Eye (tissue), 1 donor: ENCODE results near the gene C17orf78.
"Not testable (repeated sequence)": the region's sequence is repeated elsewhere in the genome, so short reads cannot be mapped to it uniquely, and the experiment has no call there.

Experiments
- DNase-seq: peaks from one replicate; pipeline ENCODE4 v3.0.0-alpha.2; 2015

The C17orf78 gene

DNA sequence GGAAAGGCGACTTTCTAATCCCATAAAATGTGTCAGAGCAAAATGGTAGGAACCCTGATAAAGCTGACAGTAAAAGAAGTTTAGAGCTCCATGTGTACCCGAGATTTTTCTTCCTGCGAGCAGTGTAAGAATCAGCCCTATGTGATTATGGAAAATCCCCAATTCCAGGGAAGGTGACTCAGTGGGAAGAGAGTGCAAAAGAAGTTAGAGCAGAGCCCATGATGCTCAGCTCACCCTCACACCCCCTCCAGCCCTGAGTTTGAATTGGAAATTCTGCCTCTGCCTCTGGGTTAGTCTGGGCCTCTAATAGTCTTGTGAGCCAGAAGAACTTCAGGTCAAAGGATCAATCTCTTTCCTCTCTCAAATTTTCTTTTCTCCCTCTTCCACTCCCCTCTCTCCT lies 12.5 kb downstream of the C17orf78 start:
- no peak for DNase-seq

DNA sequence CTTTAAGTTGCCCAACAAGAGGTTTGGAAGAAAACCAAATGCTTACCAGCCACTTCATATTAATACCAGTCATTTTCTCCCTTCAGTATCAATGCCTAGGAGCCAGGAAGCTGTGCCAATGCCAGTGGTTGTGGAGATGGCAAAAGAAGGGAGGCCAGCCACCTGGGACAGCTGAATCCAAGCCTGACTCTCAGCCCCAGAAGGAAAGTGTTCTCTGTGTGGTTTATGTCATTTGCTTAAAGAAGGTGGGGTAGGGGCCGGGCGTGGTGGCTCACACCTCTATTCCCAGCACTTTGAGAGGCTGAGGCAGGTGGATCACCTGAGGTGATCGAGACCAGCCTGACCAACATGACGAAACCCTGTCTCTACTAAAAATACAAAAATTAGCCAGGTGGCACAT lies 13.4 kb downstream of the C17orf78 start:
- DNase-seq, result no peak

DNA sequence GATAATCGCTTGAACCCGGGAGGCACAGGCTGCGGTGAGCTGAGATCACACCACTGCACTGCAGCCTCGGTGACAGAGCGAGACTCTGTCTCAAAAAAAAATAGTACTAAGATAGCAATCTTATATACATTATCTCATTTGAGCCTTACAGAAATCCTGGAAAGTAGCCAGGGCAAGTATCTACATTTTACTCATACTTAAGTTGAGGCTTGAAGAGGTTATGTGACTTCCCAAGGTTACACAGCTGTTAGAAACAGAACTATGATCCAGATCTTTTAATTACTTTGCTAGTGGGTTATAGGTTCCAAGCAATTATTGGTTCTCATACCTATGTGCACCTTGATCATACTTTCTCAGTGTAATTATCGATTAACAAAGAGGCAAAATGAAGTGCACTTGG lies 15.4 kb downstream of the C17orf78 start:
- no peak for DNase-seq

- DNase-seq, result peak; percentile 16
Observed at GRCh38 chr17:37392024-37392590, 16.3 kb downstream of the C17orf78 start.

DNA sequence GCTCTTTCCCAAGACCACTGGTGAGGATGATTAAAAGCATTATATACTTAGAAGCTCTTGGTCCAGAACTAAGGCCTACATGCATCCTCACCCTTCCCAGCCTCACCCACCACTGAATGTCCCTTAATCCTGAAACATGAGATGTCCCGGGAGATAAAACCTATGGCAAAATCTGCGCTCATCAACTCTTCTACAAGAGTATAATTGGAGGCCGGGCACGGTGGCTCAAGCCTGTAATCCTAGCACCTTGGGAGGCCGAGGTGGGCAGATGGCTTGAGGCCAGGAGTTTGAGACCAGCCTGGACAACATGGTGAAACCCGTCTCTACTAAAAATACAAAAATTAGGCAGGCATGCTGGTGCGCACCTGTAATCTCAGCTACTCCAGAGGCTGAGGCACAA lies 17.6 kb downstream of the C17orf78 start:
- no peak for DNase-seq

DNA sequence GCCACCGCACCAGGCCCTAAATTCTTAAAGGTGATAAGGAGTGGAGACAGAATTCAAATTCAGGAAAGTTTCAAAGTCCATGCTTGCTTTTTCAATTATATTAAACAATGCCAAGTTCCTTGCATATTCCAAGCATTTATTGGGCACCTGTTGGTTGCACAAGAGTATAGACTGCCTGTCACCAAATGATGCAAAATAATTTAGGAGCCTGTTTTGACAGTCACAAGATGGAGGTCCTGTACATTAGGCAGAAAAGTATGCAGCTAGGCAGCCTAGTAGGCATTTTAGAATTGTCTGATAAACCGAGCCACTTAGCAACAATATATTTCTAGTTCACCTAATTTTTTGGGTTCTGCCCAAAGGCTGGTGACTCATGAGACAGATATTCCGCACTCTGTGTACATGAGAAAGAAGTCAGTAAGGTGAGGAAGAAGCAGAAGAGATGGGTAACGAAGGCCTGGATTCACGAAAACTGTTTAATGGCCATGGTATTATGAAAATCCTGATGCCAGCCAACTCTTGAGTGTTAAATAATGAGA lies 23.5 kb downstream of the C17orf78 start:
- DNase-seq, result no peak

DNA sequence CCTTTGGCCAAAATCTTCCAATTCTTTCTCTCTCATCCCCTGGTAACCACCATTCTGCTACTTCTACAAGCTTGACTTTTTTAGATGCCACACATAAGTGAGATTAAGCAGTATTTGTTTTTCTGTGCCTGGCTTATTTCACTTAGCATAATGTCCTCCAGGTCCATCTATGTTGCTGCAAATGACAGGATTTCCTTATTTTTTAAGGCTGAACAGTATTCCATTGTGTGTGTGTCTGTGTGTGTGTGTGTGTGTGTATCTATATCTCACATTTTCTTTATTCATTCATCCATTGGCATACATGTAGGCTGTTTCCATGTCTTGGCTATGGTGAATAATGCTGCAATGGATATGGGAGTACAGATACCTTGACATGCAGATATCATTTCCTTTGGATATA lies 24.7 kb downstream of the C17orf78 start:
- DNase-seq, result no peak

GRCh38 chr17:37405522-37405921 lies 29.7 kb downstream of the C17orf78 start:
- not testable (repeated sequence) for DNase-seq

- no peak for DNase-seq
Observed at GRCh38 chr17:37405955-37406634, 30.3 kb downstream of the C17orf78 start.

GRCh38 chr17:37406635-37407461 lies 31.1 kb downstream of the C17orf78 start, which contains the start of the genes ACACA and TADA2A:
Gene ACACA (minus strand): TSS chr17:37406836. CDS start chr17:37406299, 537 bp downstream.
Gene TADA2A (plus strand): TSS chr17:37406886. CDS start chr17:37411366, 4,480 bp downstream.
- peak; percentile 87 for DNase-seq

- DNase-seq, result not testable (repeated sequence)
Observed at GRCh38 chr17:37408145-37408479, 32.3 kb downstream of the C17orf78 start.

- DNase-seq, result no peak
Observed at GRCh38 chr17:37410357-37410756, 34.6 kb downstream of the C17orf78 start.

- DNase-seq, result no peak
Observed at GRCh38 chr17:37413875-37414519, 38.2 kb downstream of the C17orf78 start.

DNA sequence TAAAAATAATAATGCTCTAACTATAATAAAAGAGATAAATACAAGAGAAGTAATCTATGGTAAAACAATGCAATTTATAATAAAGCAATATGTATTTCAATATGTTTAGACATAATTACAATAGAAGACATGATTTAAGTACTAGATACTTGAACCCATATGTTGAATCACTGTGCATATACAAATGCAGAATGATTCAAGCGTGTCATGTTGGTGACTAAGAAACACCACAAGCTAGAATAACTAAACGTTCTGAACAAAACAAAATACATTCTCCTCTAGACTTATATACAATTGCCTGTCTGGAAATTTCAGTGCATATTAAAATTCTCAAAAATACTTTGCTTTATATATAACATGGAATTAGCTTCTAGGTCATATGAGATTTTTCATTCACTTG lies 42.1 kb downstream of the C17orf78 start:
- no peak for DNase-seq

- no peak for DNase-seq
Observed at GRCh38 chr17:37422971-37423625, 47.3 kb downstream of the C17orf78 start.

DNA sequence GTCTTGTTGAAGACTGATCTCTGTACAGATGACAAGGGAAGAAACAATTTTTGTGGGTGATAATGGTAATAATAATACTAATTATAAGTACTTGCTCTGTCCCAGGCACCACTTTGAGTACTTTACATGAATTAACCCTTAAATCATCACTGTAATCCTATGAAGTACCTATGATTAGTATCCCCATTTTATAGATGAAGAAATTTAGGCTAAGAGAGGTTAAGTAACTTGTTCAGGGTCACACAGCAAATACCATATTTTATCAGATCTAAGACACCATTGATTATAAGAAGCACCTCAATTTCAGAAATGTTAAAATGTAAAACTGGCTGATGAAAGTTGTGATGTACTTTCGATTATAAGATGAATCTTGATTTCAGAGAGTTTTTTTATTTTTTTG lies 49.5 kb downstream of the C17orf78 start:
- no peak for DNase-seq

DNA sequence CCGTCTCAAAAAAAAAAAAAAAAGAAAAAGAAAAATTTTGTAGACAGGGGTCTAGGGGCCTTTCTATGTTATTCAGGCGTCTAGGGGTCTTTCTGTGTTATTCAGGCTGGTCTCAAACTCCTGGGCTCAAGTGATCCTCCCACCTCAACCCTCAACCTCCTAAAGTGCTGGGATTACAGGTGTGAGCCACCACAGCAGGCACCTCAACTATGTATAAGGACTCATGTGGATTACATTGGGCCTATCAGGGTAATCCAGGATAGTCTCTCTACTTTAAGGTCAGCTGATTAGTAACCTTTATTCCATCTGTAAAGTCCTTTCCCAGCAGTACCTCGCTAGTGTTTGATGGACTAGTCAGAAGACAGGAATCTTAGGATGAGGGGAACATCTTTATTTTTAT lies 53.3 kb downstream of the C17orf78 start:
- no peak for DNase-seq

- no peak for DNase-seq
Observed at GRCh38 chr17:37429453-37429852, 53.7 kb downstream of the C17orf78 start.

DNA sequence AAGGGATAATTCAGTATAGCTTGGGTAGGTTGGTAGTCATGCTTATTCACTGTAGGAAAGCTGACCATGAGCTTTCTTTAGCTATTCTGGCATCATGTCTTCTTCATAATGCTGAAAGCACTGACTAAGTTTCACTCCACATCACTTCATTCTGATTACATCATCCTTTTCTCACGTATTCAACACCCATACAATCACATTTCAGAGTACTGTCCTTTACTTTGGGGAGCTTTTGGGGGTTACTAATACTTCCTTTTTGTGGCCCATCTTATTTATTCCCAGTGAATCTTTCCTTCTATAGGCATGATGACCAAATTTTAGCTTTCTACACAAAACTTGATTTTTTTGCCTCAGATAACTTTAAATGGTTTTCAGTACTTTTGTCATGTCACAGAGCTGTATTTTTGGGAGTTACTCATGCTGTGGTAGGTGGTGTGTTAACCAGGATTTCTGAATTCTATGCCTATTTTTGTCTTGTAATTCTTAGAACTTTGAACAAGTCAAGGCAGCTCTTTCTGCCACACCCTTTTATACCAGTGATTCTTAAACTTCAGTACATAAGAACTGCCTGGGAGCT lies 54.4 kb downstream of the C17orf78 start:
- DNase-seq, result no peak

GRCh38 chr17:37432671-37433070 lies 56.9 kb downstream of the C17orf78 start:
- DNase-seq, result no peak

- no peak for DNase-seq
Observed at GRCh38 chr17:37438141-37438540, 62.4 kb downstream of the C17orf78 start.

- no peak for DNase-seq
Observed at GRCh38 chr17:37440424-37440823, 64.6 kb downstream of the C17orf78 start.
